KOPT-K1 (cell line): ENCODE data around the gene PZP.
"Not testable (repeated sequence)": the region's sequence is repeated elsewhere in the genome, so short reads cannot be mapped to it uniquely, and the experiment has no call there.

Source experiments
- H3K27ac ChIP-seq: fragments of 200-600 bp; sonication (generic); 2 replicates; pipeline ENCODE4 v1.5.1; 2016; ENCODE audit warnings: antibody characterized with exemption, mild to moderate bottlenecking, low read depth, low read length; ENCODE audit not compliant: poor library complexity, severe bottlenecking
- H3K36me3 ChIP-seq: fragments of 200-600 bp; sonication (generic); 2 replicates; pipeline ENCODE4 v1.5.1; 2017; ENCODE audit warnings: antibody characterized with exemption, mild to moderate bottlenecking, low read length, moderate library complexity; ENCODE audit not compliant: insufficient read depth
- H3K9me3 ChIP-seq: fragments of 200-600 bp; sonication (generic); 2 replicates; pipeline ENCODE4 v1.5.1; 2017; ENCODE audit warnings: antibody characterized with exemption, low read length, mild to moderate bottlenecking; ENCODE audit not compliant: insufficient read depth, poor library complexity, severe bottlenecking

The PZP gene

GRCh38 chr12:9208229-9208628 lies at the start of gene PZP:
Gene PZP (minus strand): TSS chr12:9208395. CDS start chr12:9208341, 54 bp downstream.
- Histone ChIP-seq H3K9me3 (no peaks in the 10 kb centered on the region), H3K36me3 (no peaks in the 10 kb centered on the region)

GRCh38 chr12:9256758-9257405 lies 48.7 kb upstream of the PZP start:
- H3K27ac ChIP-seq, result no peak overlapping the region
- no peaks in the 10 kb centered on the region for H3K36me3 ChIP-seq
- H3K9me3 ChIP-seq, result no peaks in the 10 kb centered on the region

More at GRCh38 chr12:9208229-9208628, at the start of gene PZP:
- H3K27ac ChIP-seq, result no peak within 1 kb of the TSS

GRCh38 chr12:9256341-9256740 lies 48.1 kb upstream of the PZP start:
- no peak overlapping the region for H3K27ac ChIP-seq
- no peaks in the 10 kb centered on the region for H3K36me3 ChIP-seq
- H3K9me3 ChIP-seq, result no peaks in the 10 kb centered on the region

- no peaks in the 10 kb centered on the region for H3K9me3 ChIP-seq
- no peaks in the 10 kb centered on the region for H3K36me3 ChIP-seq
- H3K27ac ChIP-seq, result no peak overlapping the region
These were observed 47.6 kb upstream of the PZP start for GRCh38 chr12:9255837-9256236.

- no peaks in the 10 kb centered on the region for H3K36me3 ChIP-seq
- H3K9me3 ChIP-seq, result peaks cover 7% of the 10 kb centered on the region
These were observed 45.3 kb upstream of the PZP start for GRCh38 chr12:9253464-9253863.

GRCh38 chr12:9252791-9253190 lies 44.6 kb upstream of the PZP start:
- not testable (repeated sequence) for H3K27ac ChIP-seq, H3K36me3 ChIP-seq, H3K9me3 ChIP-seq

More at GRCh38 chr12:9253464-9253863, 45.3 kb upstream of the PZP start:
- no peak overlapping the region for H3K27ac ChIP-seq

GRCh38 chr12:9252256-9252655 lies 44.1 kb upstream of the PZP start:
- Histone ChIP-seq H3K36me3 (no peaks in the 10 kb centered on the region), H3K9me3 (peaks cover 7% of the 10 kb centered on the region), H3K27ac (no peak overlapping the region)

GRCh38 chr12:9248435-9248834 lies 40.2 kb upstream of the PZP start:
- Histone ChIP-seq H3K36me3 (no peaks in the 10 kb centered on the region), H3K27ac (no peak overlapping the region), H3K9me3 (peaks cover 7% of the 10 kb centered on the region)

- H3K27ac ChIP-seq, result no peak overlapping the region
- H3K36me3 ChIP-seq, result no peaks in the 10 kb centered on the region
- H3K9me3 ChIP-seq, result no peaks in the 10 kb centered on the region
These were observed 36.7 kb upstream of the PZP start for GRCh38 chr12:9244894-9245293.

GRCh38 chr12:9243999-9244649 lies 35.9 kb upstream of the PZP start:
- Histone ChIP-seq H3K36me3 (no peaks in the 10 kb centered on the region), H3K9me3 (no peaks in the 10 kb centered on the region), H3K27ac (no peak overlapping the region)

GRCh38 chr12:9241301-9241700 lies 33.1 kb upstream of the PZP start:
- no peaks in the 10 kb centered on the region for H3K36me3 ChIP-seq
- no peak overlapping the region for H3K27ac ChIP-seq
- no peaks in the 10 kb centered on the region for H3K9me3 ChIP-seq

- Histone ChIP-seq H3K9me3 (no peaks in the 10 kb centered on the region), H3K36me3 (no peaks in the 10 kb centered on the region), H3K27ac (no peak overlapping the region)
These were observed 32.6 kb upstream of the PZP start for GRCh38 chr12:9240776-9241175.

- not testable (repeated sequence) for H3K27ac ChIP-seq, H3K9me3 ChIP-seq, H3K36me3 ChIP-seq
These were observed 31.9 kb upstream of the PZP start for GRCh38 chr12:9240004-9240635.

- Histone ChIP-seq H3K9me3 (no peaks in the 10 kb centered on the region), H3K27ac (no peak overlapping the region), H3K36me3 (no peaks in the 10 kb centered on the region)
These were observed 29.1 kb upstream of the PZP start for GRCh38 chr12:9237286-9237685.

GRCh38 chr12:9235519-9235918 lies 27.3 kb upstream of the PZP start:
- Histone ChIP-seq H3K27ac (no peak overlapping the region), H3K9me3 (no peaks in the 10 kb centered on the region), H3K36me3 (no peaks in the 10 kb centered on the region)

GRCh38 chr12:9227950-9228349 lies 19.8 kb upstream of the PZP start:
- Histone ChIP-seq H3K27ac (no peak overlapping the region), H3K9me3 (no peaks in the 10 kb centered on the region), H3K36me3 (no peaks in the 10 kb centered on the region)
